HCT116 (cell line): ENCODE measurements around the gene CPNE7. TPM values are rescaled to one million over a fixed set of nuclear protein-coding genes. Genes with fewer than 3 reads are reported as not detected.
A peak's percentile ranks its signal among the peaks of the same experiment; 100 is the strongest.

Source experiments
- ATAC-seq: fragments of 200-7000 bp; cut with Tn5 transposase; 2 replicates; pipeline ENCODE4 v1.9.1; 2020; ENCODE audit warnings: mild to moderate bottlenecking, moderate library complexity
- BruUV-seq: library from RNA; stranded (reverse); fragments of 400-500 nt; replicated peaks from 2 replicates; lab custom pipeline; 2021; lab: Mats Ljungman, UMichigan
- CTCF ChIA-PET: fragments of 300-600 bp; sonication (Branson Sonifier 250); formaldehyde crosslinking; loops from one replicate; lab custom pipeline; 2021; ENCODE audit warnings: antibody characterized with exemption; lab: Charles Lee
- POLR2A ChIA-PET: fragments of 300-600, 350-600 bp; sonication (Branson Sonifier 250); formaldehyde crosslinking; loops from one replicate; lab custom pipeline; 2021; ENCODE audit warnings: antibody characterized with exemption; lab: Charles Lee
- RAD21 ChIA-PET, 2 experiments: fragments of 300-600 bp; sonication (Branson Sonifier 250); formaldehyde crosslinking; loops; one replicate each; lab custom pipeline; 2023; ENCODE audit warnings: low total read pairs in 2 of 2; ENCODE audit not compliant: uncharacterized antibody in 2 of 2, unreplicated experiment in 2 of 2, low non-redundant PET in 1 of 2; lab: Charles Lee
- DNase-seq: peaks from one replicate; pipeline ENCODE4 v3.0.0-alpha.2; 2010; ENCODE audit warnings: low read depth, low spot score
- H2AFZ ChIP-seq: fragments of 200-600 bp; shearing (Covaris generic), sonication (generic); 2 replicates; pipeline ENCODE4 v1.6.1; 2017; ENCODE audit warnings: low read depth, mixed run types, mixed read lengths, antibody characterized with exemption, low read length; ENCODE audit not compliant: poor library complexity, severe bottlenecking
- H3K27ac ChIP-seq: 2 replicates; pipeline ENCODE4 v1.5.1; 2012; ENCODE audit warnings: low read depth, low read length
- H3K27me3 ChIP-seq: fragments of 200-600 bp; sonication (generic); 2 replicates; pipeline ENCODE4 v1.6.1; 2016; ENCODE audit warnings: mixed run types, low read length, mixed read lengths; ENCODE audit not compliant: insufficient read depth
- H3K36me3 ChIP-seq, 2 experiments: fragments of 200-500 bp in 1 of 2; fragments of 200-600 bp in 1 of 2; sonication (Bioruptor generic) in 1 of 2; sonication (generic) in 1 of 2; 2 replicates each; pipeline versions ENCODE4 v1.5.1 to v1.6.1; 2014 to 2016; ENCODE audit warnings: low read length in 2 of 2, inconsistent platforms in 1 of 2, mixed read lengths in 1 of 2, mixed run types in 1 of 2; ENCODE audit not compliant: insufficient read depth in 2 of 2, control insufficient read depth in 1 of 2
- H3K4me1 ChIP-seq, 2 experiments: fragments of 200-600 bp in 1 of 2; sonication (generic) in 1 of 2; 2 replicates each; pipeline versions ENCODE4 v1.5.1 to v1.6.1; 2012 to 2017; ENCODE audit warnings: low read length in 2 of 2, inconsistent platforms in 1 of 2, mild to moderate bottlenecking in 1 of 2, mixed read lengths in 1 of 2, mixed run types in 1 of 2, moderate library complexity in 1 of 2; ENCODE audit not compliant: insufficient read depth in 2 of 2, control insufficient read depth in 1 of 2
- H3K4me2 ChIP-seq: fragments of 200-600 bp; sonication (generic); 2 replicates; pipeline ENCODE4 v1.6.1; 2017; ENCODE audit warnings: mixed run types, low read length, mixed read lengths
- H3K4me3 ChIP-seq, 2 experiments: fragments of 200-600 bp in 1 of 2; sonication (generic) in 1 of 2; replicated peaks in 1 of 2; 2 replicates each; pipeline ENCODE4 v1.5.1; 2011 to 2016; ENCODE audit warnings: low read length in 2 of 2, control low read depth in 1 of 2, low read depth in 1 of 2, mild to moderate bottlenecking in 1 of 2, mixed read lengths in 1 of 2, mixed run types in 1 of 2
- H3K79me2 ChIP-seq: fragments of 200-600 bp; sonication (generic); 2 replicates; pipeline ENCODE4 v1.6.1; 2017; ENCODE audit warnings: mild to moderate bottlenecking, mixed run types, low read length, moderate library complexity, mixed read lengths; ENCODE audit not compliant: insufficient read depth
- H3K9ac ChIP-seq: fragments of 200-600 bp; sonication (generic); 2 replicates; pipeline ENCODE4 v1.6.1; 2016; ENCODE audit warnings: low read length, mixed read lengths
- H3K9me2 ChIP-seq: fragments of 200-600 bp; sonication (generic), shearing (Covaris generic); 2 replicates; pipeline ENCODE4 v1.6.1; 2017; ENCODE audit warnings: mixed run types, mild to moderate bottlenecking, moderate library complexity; ENCODE audit not compliant: insufficient read depth
- H3K9me3 ChIP-seq, 2 experiments: fragments of 200-500 bp in 1 of 2; fragments of 200-600 bp in 1 of 2; sonication (Bioruptor generic) in 1 of 2; sonication (generic) in 1 of 2; 2 replicates each; pipeline ENCODE4 v1.6.1; 2014 to 2017; ENCODE audit warnings: low read length in 2 of 2, mixed read lengths in 2 of 2, inconsistent platforms in 1 of 2, low read depth in 1 of 2, mild to moderate bottlenecking in 1 of 2, mixed run types in 1 of 2, moderate library complexity in 1 of 2; ENCODE audit not compliant: control insufficient read depth in 1 of 2, insufficient read depth in 1 of 2
- H4K20me1 ChIP-seq: fragments of 200-600 bp; sonication (generic), shearing (Covaris generic); 2 replicates; pipeline ENCODE4 v1.6.1; 2017; ENCODE audit warnings: mixed run types, mild to moderate bottlenecking, moderate library complexity; ENCODE audit not compliant: insufficient read depth
- CBX3 ChIP-seq: IDR thresholded peaks from 2 replicates; pipeline ENCODE4 v1.6.1; 2012; ENCODE audit warnings: low read depth
- CEBPB ChIP-seq: IDR thresholded peaks from 2 replicates; pipeline ENCODE4 v1.6.1; 2012; ENCODE audit warnings: low read depth
- POLR2AphosphoS5 ChIP-seq: IDR thresholded peaks from 2 replicates; pipeline ENCODE4 v1.6.1; 2011; ENCODE audit warnings: mild to moderate bottlenecking, low read depth, low read length, moderate library complexity
- RAD21 ChIP-seq: IDR thresholded peaks from 2 replicates; pipeline ENCODE4 v1.6.1; 2012; ENCODE audit warnings: low read depth, mild to moderate bottlenecking
- SIN3A ChIP-seq: IDR thresholded peaks from 2 replicates; pipeline ENCODE4 v1.6.1; 2012; ENCODE audit warnings: low read depth
- TCF7L2 ChIP-seq: IDR thresholded peaks from 2 replicates; pipeline ENCODE4 v1.7.0; 2011; ENCODE audit warnings: borderline replicate concordance, inconsistent platforms; ENCODE audit not compliant: insufficient read depth, insufficient read length; ENCODE audit errors: extremely low read depth
- YY1 ChIP-seq: IDR thresholded peaks from 2 replicates; pipeline ENCODE4 v1.6.1; 2011; ENCODE audit warnings: low read length, low read depth, moderate library complexity, mild to moderate bottlenecking; ENCODE audit not compliant: insufficient replicate concordance; ENCODE audit errors: extremely low read depth
- ZFX ChIP-seq: fragments of 450-650 bp; IDR thresholded peaks from 2 replicates; pipeline ENCODE4 v1.6.1; 2017
- intact Hi-C: fragments of 100-400 bp; cut with micrococcal nuclease; formaldehyde crosslinking; loops from 2 replicates; pipeline ENCODE4 v1.10.0; 2022
- total RNA-seq: library from RNA; stranded (reverse); gene quantifications from one replicate; pipeline ENCODE4 v1.2.1, GENCODE V29; 2021; ENCODE audit not compliant: unreplicated experiment
- TF ChIP-seq, protein P1 (sequence below): IDR thresholded peaks from 2 replicates; pipeline ENCODE4 v1.6.1; 2012; ENCODE audit warnings: low read depth

CPNE7 gene
- total RNA-seq, 1 experiment from 2014 or later: 201 TPM

DNA sequence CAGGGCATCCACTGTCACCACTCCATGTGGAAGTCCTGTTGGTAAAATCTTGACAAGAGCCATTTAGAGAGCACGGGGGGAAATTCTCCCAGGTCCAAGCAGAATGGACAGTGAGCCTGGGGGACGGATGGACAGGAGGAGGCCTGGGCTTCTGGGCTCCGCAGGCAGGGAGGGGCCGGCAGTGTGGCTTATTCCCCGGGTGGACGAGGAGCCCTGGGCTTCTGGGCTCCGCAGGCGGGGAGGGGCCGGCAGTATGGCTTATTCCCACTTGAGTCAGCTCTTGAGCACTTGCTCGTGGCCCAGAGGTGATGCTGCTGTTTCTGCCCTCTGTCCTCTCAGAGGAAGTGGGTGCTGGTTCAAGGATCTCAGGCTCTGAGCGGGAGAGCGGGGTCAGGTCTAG, 37.3 kb upstream of the CPNE7 start:
- TF ChIP-seq RAD21 (no peak), CEBPB (no peak), ZFX (no peak), CBX3 (no peak), POLR2AphosphoS5 (no peak), YY1 (no peak), SIN3A (no peak), TCF7L2 (no peak)
- TF ChIP-seq, protein P1, sequence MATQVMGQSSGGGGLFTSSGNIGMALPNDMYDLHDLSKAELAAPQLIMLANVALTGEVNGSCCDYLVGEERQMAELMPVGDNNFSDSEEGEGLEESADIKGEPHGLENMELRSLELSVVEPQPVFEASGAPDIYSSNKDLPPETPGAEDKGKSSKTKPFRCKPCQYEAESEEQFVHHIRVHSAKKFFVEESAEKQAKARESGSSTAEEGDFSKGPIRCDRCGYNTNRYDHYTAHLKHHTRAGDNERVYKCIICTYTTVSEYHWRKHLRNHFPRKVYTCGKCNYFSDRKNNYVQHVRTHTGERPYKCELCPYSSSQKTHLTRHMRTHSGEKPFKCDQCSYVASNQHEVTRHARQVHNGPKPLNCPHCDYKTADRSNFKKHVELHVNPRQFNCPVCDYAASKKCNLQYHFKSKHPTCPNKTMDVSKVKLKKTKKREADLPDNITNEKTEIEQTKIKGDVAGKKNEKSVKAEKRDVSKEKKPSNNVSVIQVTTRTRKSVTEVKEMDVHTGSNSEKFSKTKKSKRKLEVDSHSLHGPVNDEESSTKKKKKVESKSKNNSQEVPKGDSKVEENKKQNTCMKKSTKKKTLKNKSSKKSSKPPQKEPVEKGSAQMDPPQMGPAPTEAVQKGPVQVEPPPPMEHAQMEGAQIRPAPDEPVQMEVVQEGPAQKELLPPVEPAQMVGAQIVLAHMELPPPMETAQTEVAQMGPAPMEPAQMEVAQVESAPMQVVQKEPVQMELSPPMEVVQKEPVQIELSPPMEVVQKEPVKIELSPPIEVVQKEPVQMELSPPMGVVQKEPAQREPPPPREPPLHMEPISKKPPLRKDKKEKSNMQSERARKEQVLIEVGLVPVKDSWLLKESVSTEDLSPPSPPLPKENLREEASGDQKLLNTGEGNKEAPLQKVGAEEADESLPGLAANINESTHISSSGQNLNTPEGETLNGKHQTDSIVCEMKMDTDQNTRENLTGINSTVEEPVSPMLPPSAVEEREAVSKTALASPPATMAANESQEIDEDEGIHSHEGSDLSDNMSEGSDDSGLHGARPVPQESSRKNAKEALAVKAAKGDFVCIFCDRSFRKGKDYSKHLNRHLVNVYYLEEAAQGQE: no peak
- H3K4me3 ChIP-seq: no peak overlapping the region
- H3K27me3 ChIP-seq: no peaks in the 10 kb centered on the region
- H4K20me1 ChIP-seq: no peaks in the 10 kb centered on the region
- ChIA-PET CTCF (no interaction called here), RAD21 (no interaction called here), POLR2A (no interaction called here)
- ATAC-seq (peak; percentile 16; the same call in 1 of the 2 replicates), DNase-seq (no peak)
- H3K36me3 ChIP-seq: peaks cover 40% of the 10 kb centered on the region in 2 experiments
- H3K9me2 ChIP-seq: no peaks in the 10 kb centered on the region
- no peak overlapping the region for H2AFZ ChIP-seq
- H3K4me1 ChIP-seq: no peaks in the 10 kb centered on the region
- no peak overlapping the region for H3K4me2 ChIP-seq
- no peaks in the 10 kb centered on the region for H3K9me3 ChIP-seq
- no peak overlapping the region for H3K27ac ChIP-seq
- peaks cover 10% of the 10 kb centered on the region; the same call in 1 of the 2 replicates for H3K79me2 ChIP-seq
- intact Hi-C loops: no loop called here
- no TSS peak for BruUV-seq
- H3K9ac ChIP-seq: no peak overlapping the region
